Measurements from ENCODE around the gene NOP53. TPM values are rescaled to one million over a fixed set of nuclear protein-coding genes. Genes with fewer than 3 reads are reported as not detected.

Gene NOP53
- 112 and 234 TPM in 2 replicates for total RNA-seq

DNA sequence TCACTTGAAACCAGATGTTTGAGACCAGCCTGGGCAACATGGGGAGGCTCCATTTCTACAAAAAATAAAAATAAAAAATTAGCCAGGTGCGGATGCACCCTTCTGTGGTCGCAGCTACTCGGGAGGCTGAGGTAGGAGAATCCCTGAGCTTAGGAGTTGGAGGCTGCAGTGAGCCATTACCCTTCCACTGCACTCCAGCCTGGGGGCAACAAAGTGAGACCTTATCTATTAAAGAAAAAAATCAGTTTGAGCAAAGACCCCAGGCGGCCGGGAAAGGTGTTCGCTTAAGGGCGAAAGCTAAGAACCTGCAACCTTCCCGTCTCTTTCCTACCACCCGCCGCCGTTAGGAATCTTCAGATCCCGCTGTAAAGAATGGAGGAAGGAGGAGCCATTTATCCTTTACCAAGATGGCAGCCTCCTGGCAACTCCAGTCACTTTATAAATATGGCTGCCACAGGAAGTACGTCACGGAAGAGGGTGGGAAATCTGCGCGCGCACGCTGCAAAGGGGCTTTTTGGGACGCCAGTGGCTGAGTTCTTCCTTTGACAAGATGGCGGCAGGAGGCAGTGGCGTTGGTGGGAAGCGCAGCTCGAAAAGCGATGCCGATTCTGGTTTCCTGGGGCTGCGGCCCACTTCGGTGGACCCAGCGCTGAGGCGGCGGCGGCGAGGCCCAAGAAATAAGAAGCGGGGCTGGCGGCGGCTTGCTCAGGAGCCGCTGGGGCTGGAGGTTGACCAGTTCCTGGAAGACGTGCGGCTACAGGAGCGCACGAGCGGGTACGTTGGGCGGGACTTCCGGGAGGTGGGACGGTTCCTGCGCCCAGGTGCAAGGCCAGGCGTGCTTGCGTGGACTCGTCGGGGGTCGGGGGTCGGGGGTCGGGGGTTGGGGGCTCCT is at the start of gene NOP53:
Gene NOP53, plus strand, starts transcription at position 537 of the 892 bp plus-strand sequence. Its CDS starts 14 bp downstream, at position 551.

DNA sequence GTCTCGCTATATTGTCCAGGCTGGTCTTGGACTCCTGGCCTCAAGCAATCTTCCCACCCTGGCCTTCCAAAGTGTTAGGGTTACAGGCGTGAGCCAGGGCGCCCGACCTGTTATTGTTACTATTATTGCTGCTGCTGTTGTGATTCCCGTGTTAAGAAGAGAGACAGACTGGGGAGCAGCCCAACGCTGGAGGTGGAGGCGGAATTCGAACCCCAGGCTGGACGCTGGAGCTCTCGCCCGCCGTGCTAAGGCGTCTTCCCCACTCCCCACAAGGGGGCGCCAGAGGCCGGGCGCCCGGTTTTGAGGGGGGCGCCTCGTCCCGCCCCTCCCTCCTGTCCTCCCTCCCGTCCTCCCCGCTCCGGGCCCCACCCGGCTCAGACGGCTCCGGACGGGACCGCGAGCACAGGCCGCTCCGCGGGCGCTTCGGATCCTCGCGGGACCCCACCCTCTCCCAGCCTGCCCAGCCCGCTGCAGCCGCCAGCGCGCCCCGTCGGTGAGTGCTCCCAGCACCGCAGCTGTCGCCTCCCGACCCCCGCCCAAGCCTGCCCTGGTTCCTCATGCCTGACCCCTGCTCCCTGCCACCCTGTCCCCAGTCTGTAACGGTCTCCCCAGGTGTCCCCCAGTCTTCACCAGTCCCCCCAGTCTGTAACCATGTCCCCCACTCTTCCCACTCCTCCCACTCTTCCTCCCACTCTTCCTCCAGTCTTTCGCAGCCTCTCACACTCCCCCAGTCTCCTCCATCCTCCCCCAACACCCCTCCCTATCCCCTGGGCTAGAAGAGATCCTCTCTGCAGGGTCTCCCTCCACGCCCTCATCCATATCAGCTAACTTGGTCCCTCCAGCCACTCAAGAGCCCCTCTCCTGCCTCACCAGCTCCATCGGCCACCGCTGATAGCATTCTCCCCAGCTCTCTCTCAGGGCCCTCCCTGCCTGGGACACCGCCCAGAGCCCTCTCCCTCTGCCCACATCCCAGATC is 32.0 kb upstream of the NOP53 start, which contains the start of gene EHD2:
Gene EHD2, plus strand, starts transcription at position 377 of the 976 bp plus-strand sequence. CDS start 3,191 bp downstream, outside the sequence.

DNA sequence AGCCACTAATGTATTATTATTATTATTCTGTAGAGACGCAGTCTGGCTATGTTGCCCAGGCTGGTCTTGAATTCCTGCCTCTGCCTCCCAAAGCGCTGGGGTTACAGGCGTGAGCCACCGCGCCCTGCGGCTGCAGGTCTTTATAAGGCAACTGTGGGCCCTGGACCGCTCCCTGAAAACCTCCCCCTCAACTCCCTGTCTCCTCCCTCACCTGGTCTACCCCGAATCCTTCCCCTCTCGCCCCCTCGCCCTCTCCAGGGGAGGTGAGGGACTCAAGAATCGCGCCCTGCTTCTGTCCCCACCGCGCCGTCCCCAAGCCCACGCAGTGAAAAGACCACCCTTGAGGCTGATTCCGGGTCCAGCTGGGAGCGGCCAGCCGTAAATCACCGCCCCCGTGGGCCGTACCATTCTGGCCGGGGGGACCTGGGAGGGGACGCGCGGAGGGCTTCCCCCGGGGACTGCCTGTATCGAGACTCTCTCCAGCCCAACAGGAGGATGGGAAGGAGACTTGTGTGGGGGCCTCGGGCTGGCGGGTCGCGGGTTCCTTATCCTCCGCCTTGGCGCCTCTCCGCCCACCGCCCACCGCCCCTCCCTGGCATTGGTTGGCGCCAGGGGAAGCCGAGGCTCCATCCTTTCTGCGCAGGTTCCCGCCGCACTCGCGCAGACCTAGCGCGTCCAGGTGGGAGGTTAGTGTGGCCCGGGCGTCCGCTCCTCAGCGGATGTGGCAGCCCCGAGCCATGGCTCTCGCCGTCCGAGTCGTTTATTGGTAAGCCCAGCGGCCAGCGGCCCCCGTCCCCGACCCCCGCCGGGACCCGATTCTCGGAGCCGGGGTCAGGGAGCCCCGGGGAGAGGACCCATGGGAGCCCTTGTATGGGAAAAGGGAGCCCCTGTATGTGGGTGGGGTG is 33.0 kb downstream of the NOP53 start, which contains the start of gene SELENOW:
Gene SELENOW, plus strand, starts transcription at position 655 of the 905 bp plus-strand sequence. Its CDS starts 83 bp downstream, at position 738.

DNA sequence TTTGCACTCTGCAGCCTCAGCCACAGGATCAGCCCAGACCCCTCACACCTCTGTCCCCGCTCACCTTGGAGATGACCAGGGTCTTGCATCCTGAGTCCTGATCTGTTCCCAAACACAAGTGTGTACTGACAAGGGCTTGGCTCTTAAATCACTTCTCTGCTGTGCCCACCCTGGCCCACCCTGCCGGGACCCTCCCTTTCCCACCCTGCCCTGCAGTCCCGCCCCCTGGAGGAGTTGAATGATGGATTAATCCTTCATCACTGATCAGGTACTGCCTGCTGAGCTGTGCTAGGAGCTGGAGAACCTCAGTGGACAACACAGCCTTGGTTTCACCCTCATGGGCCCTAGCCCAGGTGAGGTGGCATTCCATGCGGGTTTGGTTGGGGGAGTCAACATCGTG is 59.1 kb downstream of the NOP53 start, which contains the start of gene TPRX1:
Gene TPRX1, minus strand, starts transcription at position 101 of the 400 bp plus-strand sequence. Its CDS starts 12 bp downstream, at position 89.

Other genes with a start within 250 kb of the NOP53 start
- 94.7 and 108 TPM in 2 replicates for gene NAPA, start 230.5 kb upstream of the NOP53 start, total RNA-seq
- 0.13 TPM in 1 of 2 replicates, not detected in the other for gene ZNF541, start 172.4 kb upstream of the NOP53 start, total RNA-seq
- 6.1 and 6.4 TPM in 2 replicates for gene BICRA, start 136.4 kb upstream of the NOP53 start, total RNA-seq
- gene EHD2, start 32.1 kb upstream of the NOP53 start, total RNA-seq, result 125 and 161 TPM in 2 replicates
- gene SELENOW, start 33.2 kb downstream of the NOP53 start, total RNA-seq, result 227 and 272 TPM in 2 replicates
- gene TPRX1, start 59.0 kb downstream of the NOP53 start, total RNA-seq, result not detected in 2 replicates
- not detected in 2 replicates for gene CRX, start 76.4 kb downstream of the NOP53 start, total RNA-seq
- gene TPRX2, start 113.7 kb downstream of the NOP53 start, total RNA-seq, result not detected in 2 replicates
- gene SULT2A1, start 140.8 kb downstream of the NOP53 start, total RNA-seq, result not detected in 2 replicates
- not detected in 2 replicates for gene BSPH1, start 246.6 kb downstream of the NOP53 start, total RNA-seq
- gene ELSPBP1, start 249.1 kb downstream of the NOP53 start, total RNA-seq, result not detected in 2 replicates

All from mesangial cell (primary cell).